ENCODE results near the gene KDM5C. TPM values are rescaled to one million over a fixed set of nuclear protein-coding genes. Genes with fewer than 3 reads are reported as not detected.

The KDM5C gene
- total RNA-seq, 1 donor from 2014 or later, result 64.5 TPM

DNA sequence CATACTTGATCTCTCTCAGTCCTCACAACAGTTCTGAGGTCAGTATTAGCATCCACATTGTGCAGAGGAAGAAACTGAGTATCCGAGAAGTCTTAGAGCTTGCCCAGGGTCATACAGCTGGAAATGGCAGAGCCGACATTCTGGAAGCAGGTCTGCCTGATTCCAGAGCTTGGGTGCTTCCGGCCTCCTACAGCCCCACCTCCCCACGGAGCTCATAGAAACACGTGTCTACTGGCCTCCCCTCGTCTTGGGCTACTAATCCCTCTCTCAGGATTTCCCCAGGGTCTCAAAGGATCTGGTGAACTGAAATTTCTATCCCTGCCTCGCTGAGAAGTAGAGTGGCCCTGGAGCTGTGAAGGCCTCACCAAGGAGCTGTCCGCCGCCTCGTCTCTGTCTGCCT, 12.0 kb upstream of the KDM5C start:
- Histone ChIP-seq H3K4me3 (ENCODE audit: low read depth, low read length) (no peak overlapping the region), H3K27me3 (ENCODE audit: control insufficient read depth, insufficient read depth, low read length) (no peaks in the 10 kb centered on the region), H3K36me3 (ENCODE audit: control insufficient read depth, insufficient read depth, low read length) (no peaks in the 10 kb centered on the region)
- no peak for DNase-seq (ENCODE audit: low read depth)
- FAIRE-seq, result no peak
- TF ChIP-seq, protein P1, sequence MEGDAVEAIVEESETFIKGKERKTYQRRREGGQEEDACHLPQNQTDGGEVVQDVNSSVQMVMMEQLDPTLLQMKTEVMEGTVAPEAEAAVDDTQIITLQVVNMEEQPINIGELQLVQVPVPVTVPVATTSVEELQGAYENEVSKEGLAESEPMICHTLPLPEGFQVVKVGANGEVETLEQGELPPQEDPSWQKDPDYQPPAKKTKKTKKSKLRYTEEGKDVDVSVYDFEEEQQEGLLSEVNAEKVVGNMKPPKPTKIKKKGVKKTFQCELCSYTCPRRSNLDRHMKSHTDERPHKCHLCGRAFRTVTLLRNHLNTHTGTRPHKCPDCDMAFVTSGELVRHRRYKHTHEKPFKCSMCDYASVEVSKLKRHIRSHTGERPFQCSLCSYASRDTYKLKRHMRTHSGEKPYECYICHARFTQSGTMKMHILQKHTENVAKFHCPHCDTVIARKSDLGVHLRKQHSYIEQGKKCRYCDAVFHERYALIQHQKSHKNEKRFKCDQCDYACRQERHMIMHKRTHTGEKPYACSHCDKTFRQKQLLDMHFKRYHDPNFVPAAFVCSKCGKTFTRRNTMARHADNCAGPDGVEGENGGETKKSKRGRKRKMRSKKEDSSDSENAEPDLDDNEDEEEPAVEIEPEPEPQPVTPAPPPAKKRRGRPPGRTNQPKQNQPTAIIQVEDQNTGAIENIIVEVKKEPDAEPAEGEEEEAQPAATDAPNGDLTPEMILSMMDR (IDR thresholded peaks at IDR 0.05; ENCODE audit: insufficient read depth, low read length, severe bottlenecking), result no peak

DNA sequence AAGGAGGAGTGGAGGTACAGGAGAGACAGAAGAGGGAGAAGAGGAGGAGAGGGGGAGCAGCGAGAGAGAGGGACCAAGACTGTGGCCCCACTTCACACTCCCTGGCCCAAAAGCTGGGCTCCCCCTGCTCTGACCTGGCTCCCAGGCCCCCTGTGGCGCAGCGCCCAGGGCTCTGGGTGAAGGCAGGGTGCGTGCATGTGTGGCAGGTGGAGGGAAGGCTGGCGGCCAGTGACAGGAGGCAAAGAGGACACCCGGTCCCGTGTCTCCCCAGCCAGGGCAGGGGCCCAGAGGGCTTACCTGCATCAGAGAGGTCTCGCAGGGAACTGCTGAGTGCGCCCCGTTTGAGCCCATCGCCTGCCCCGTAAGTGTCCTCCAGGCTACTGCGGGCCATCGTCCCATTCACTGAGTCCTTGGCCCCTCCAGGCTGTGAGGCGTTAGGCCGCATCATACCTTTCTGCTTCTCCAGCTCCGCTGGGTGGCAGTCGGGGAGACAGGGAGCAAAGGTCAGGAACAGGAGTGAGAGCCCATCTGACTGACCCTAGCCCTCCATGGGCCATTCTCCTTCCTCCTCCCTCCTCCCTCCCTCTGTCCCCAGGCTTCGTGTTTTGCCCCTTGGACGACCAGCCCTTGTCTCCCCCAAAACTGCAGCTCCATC, 11.1 kb upstream of the KDM5C start:
- TF ChIP-seq, protein P1 (IDR thresholded peaks at IDR 0.05; ENCODE audit: insufficient read depth, low read length, severe bottlenecking), result no peak
- no peaks in the 10 kb centered on the region for H3K27me3 ChIP-seq (ENCODE audit: control insufficient read depth, insufficient read depth, low read length)
- H3K36me3 ChIP-seq (ENCODE audit: control insufficient read depth, insufficient read depth, low read length), result no peaks in the 10 kb centered on the region
- FAIRE-seq (no peak), DNase-seq (ENCODE audit: low read depth) (no peak)
- no peak overlapping the region for H3K4me3 ChIP-seq (ENCODE audit: low read depth, low read length)

DNA sequence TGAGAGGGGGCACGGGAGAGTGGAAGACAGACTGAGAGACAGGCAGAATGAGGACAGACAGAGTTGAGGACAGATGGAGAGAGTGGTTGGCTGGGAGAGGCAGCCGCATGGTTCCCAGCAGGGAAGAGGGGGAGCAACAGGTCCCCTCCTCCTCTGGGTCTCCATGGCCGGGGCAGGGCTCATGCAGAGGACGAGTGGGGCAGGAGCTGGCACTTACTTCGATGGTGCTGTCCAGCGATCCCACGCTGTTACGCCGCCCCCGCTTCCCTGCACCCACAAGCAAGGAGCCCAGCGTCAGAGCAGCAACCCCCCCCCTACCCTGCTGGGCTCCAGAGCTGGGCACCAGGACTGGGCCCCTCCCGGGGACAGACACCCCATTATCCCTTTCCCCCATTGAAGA, 10.6 kb upstream of the KDM5C start:
- no peak overlapping the region for H3K4me3 ChIP-seq (ENCODE audit: low read depth, low read length)
- H3K27me3 ChIP-seq (ENCODE audit: control insufficient read depth, insufficient read depth, low read length), result no peaks in the 10 kb centered on the region
- DNase-seq (ENCODE audit: low read depth), result no peak
- TF ChIP-seq, protein P1 (IDR thresholded peaks at IDR 0.05; ENCODE audit: insufficient read depth, low read length, severe bottlenecking), result no peak
- FAIRE-seq, result no peak
- H3K36me3 ChIP-seq (ENCODE audit: control insufficient read depth, insufficient read depth, low read length), result no peaks in the 10 kb centered on the region

DNA sequence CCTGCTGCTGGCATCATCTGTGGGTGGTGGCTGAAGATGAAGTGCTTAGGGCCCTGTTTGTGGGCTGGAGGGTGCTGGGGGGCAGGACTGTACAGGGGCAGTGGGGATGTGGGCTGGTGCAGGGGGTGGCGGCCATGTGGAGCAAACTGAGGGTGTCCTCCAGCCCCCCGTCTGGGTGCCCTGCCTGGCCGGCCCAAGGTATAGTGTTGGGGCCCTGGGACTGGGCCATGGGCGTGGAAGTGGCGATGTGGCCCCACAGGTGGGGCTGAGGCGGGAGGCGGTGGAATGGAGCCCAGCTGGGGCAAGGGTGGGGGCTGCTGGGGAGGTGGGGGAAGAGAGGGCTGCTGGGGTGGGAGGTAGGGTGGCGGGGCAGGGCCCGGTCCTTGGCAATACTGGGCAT, 9.5 kb upstream of the KDM5C start:
- TF ChIP-seq, protein P1 (IDR thresholded peaks at IDR 0.05; ENCODE audit: insufficient read depth, low read length, severe bottlenecking), result no peak
- Histone ChIP-seq H3K36me3 (ENCODE audit: control insufficient read depth, insufficient read depth, low read length) (no peaks in the 10 kb centered on the region), H3K4me3 (ENCODE audit: low read depth, low read length) (no peak overlapping the region), H3K27me3 (ENCODE audit: control insufficient read depth, insufficient read depth, low read length) (no peaks in the 10 kb centered on the region)
- DNase-seq (ENCODE audit: low read depth), result no peak
- FAIRE-seq, result no peak

DNA sequence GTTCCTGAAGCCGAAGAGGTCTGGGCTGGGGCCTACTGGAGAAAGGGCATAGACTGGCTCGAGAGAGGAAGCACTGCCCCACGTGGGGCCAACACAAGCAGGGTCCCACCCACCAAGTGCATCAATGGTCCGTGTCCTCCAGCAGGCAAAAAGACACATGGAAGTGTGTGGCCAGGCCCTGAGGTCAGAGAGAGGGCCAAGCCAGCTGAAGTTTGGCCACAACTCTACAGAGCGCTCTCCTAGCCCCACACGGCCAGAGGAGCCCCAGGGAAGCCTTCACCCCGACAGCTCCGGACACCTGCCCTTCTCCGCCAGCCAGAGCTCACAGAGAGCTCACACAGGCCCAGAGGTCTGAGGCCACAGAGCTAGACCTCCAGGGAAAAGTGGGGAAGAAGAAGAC, 8.5 kb upstream of the KDM5C start:
- Histone ChIP-seq H3K4me3 (ENCODE audit: low read depth, low read length) (no peak overlapping the region), H3K27me3 (ENCODE audit: control insufficient read depth, insufficient read depth, low read length) (no peaks in the 10 kb centered on the region), H3K36me3 (ENCODE audit: control insufficient read depth, insufficient read depth, low read length) (no peaks in the 10 kb centered on the region)
- FAIRE-seq (no peak), DNase-seq (ENCODE audit: low read depth) (no peak)
- TF ChIP-seq, protein P1 (IDR thresholded peaks at IDR 0.05; ENCODE audit: insufficient read depth, low read length, severe bottlenecking), result no peak

DNA sequence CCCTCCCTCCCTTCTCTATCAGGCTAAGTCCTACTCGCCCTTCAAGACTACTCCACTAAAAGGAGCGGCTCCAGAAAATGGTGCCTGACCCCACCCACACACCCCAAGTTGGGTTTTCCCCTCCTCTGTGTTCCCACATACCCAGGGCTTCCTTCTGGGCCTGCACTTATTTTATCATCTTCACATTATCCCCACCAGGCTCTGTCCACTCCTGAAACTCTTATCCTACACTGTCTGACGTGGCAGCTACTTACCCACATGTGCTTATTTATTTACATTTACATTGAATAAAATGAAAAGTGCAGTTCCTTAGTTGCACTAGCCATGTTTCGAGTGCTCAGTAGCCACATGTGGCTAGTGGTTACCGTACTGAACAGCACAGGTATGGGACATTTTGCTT, 5.1 kb upstream of the KDM5C start:
- no peak for FAIRE-seq
- no peak for DNase-seq (ENCODE audit: low read depth)

More for the DNA sequence above, 5.1 kb upstream of the KDM5C start:
- Histone ChIP-seq H3K27me3 (ENCODE audit: control insufficient read depth, insufficient read depth, low read length) (no peaks in the 10 kb centered on the region), H3K4me3 (ENCODE audit: low read depth, low read length) (no peak overlapping the region), H3K36me3 (ENCODE audit: control insufficient read depth, insufficient read depth, low read length) (no peaks in the 10 kb centered on the region)
- TF ChIP-seq, protein P1 (IDR thresholded peaks at IDR 0.05; ENCODE audit: insufficient read depth, low read length, severe bottlenecking), result no peak
